Measurements from ENCODE around the gene RAD23B.
"Not testable (repeated sequence)": the region's sequence is repeated elsewhere in the genome, so short reads cannot be mapped to it uniquely, and the experiment has no call there.

RAD23B gene

GRCh38 chr9:107290619-107291018, 7.5 kb downstream of the RAD23B start:
- no peak for DNase-seq (ENCODE audit: extremely low read depth in 1 of 2, low read depth in 1 of 2)

DNA sequence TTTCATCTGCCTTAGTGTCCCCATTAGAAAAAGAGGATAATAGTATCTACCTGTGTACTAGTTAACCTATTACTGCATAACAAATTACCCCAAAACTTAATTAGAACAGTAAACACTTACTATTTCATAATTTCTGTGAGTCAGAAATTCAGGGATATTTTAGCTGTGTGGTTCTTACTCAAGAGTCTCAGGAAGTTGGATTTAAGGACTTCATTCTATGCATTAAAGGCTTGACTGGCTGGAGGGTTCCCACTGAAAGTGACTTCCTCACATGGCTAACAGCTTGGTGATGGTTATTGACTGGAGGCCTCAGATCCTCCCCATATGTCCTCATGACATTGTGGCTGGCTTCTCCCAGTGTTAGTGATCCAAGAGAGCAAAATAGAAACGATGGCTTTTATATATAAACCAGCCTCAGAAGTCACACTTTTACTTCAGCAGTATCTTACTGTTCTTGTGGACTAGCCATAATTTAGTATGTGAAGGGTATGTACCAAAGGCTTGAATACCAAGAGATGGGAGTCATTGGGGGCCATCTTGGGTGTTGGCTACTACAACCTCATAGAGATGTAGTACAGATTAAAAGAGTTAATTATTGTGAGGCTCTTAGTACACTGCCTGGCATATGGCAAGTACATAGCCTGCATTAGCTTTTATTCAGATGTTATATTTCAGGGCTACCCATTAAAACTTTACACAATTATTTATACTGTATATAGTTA, 9.9 kb downstream of the RAD23B start:
- no peak for DNase-seq (ENCODE audit: extremely low read depth in 1 of 2, low read depth in 1 of 2)

DNA sequence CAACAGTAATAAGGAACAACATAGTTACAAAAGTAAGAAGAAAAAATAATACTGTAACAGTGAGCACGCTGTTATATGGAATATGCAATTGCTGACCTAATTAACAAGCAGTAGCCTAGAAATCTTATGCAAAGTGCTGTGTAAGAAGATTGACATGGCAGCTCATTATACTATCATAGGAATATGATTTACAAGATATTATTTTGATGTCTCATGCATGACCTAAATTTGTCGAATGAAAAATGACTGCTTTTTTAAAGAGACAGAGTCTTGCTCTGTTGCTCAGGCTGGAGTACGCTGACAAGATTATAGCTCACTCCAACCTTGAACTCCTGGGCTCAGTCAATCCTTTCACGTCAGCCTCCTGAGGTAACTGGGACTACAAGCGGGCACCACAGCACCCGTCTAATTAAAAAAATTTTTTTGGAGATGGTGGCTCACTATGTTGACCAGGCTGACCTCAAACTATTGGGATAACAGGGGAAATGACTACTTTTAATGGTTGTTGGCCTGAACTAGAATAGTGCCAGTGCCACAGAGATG, 10.5 kb downstream of the RAD23B start:
- no peak for DNase-seq (ENCODE audit: extremely low read depth in 1 of 2, low read depth in 1 of 2)

DNA sequence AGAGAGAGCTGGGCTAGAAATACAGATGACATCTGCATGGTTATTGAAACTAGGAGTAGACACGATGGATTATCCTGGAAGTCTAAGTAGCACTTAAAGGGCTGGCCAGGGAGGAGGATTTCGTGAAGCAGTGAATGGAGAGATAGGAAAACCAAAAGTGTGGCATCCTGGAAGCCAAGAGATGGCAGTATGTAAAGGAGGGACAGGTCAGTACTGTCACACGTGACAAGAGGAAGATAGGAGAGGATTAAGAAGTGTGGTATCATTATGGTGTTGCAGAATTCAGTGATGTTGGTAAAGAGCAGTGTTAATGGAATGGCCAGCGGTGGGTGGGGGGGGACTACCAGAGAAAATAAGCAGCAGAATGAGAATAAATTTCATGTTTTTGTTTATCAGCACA, 11.7 kb downstream of the RAD23B start:
- DNase-seq (ENCODE audit: extremely low read depth in 1 of 2, low read depth in 1 of 2), result no peak

- DNase-seq (ENCODE audit: extremely low read depth in 1 of 2, low read depth in 1 of 2), result no peak
These were observed 12.9 kb downstream of the RAD23B start for GRCh38 chr9:107295995-107296394.

DNA sequence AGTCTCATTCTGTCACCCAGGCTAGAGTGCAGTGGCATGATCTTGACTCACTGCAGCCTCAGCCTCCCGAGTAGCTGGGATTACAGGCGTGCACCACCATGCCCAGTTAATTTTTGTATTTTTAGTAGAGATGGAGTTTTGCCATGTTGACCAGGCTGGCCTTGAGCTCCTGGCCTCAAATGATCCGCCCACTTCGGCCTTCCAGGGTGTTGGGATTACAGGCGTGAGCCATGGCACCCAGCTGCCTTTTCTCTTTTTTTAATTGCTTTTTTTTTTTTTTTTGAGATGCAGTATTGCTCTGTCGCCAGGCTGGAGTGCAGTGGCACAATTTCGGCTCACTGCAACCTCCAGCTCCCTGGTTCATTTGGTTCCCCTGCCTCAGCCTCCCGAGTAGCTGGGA, 13.5 kb downstream of the RAD23B start:
- not testable (repeated sequence) for DNase-seq (ENCODE audit: extremely low read depth in 1 of 2, low read depth in 1 of 2)

- DNase-seq (ENCODE audit: extremely low read depth in 1 of 2, low read depth in 1 of 2), result no peak
These were observed 16.4 kb downstream of the RAD23B start for GRCh38 chr9:107299437-107299836.

- no peak for DNase-seq (ENCODE audit: extremely low read depth in 1 of 2, low read depth in 1 of 2)
These were observed 23.2 kb downstream of the RAD23B start for GRCh38 chr9:107306308-107306707.

DNA sequence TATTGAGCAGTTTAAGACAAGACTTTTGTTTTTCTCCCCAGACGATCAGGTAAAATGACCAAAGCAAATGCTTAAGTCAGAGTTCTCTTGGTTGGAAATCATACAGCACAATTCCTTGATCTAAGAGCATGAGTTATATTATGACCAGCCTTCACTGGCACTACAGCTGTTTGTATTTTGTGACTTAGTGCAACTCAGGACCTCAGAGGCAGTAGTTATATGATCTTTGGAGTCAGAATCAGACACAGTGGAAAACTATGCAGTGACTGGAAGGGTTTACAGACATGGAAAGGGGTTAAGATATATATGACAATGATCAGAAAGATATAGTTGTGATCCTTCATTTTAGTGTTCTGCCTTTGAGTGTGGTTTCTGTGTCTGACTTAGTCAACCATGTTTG, 24.3 kb downstream of the RAD23B start:
- no peak for DNase-seq (ENCODE audit: extremely low read depth in 1 of 2, low read depth in 1 of 2)

- no peak for DNase-seq (ENCODE audit: extremely low read depth in 1 of 2, low read depth in 1 of 2)
These were observed 25.4 kb downstream of the RAD23B start for GRCh38 chr9:107308461-107308860.

DNA sequence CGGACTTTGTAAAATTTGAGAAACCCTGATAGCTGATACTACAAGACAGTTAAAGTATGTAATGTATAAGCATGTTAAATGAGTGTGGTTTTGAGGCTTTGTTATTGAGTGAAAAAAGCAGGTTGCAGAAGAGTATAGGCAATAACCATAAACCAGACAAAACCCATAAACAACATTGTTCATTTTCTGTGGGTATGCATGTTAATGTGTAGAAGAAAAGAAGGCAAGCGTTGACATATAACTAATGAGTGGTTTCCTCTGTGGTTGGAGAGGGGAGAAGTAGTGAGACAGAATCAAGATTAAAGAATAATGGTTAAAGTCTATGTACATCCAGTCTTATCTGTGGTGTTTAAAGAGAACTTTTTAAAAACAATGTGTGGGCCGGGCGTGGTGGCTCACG, 26.2 kb downstream of the RAD23B start:
- DNase-seq (ENCODE audit: extremely low read depth in 1 of 2, low read depth in 1 of 2), result no peak

- no peak for DNase-seq (ENCODE audit: extremely low read depth in 1 of 2, low read depth in 1 of 2)
These were observed 29.4 kb downstream of the RAD23B start for GRCh38 chr9:107312376-107313050.

- no peak for DNase-seq (ENCODE audit: extremely low read depth in 1 of 2, low read depth in 1 of 2)
These were observed 30.5 kb downstream of the RAD23B start for GRCh38 chr9:107313555-107314096.

- DNase-seq (ENCODE audit: extremely low read depth in 1 of 2, low read depth in 1 of 2), result no peak
These were observed 31.7 kb downstream of the RAD23B start for GRCh38 chr9:107314763-107315162.

GRCh38 chr9:107316795-107317661, 33.9 kb downstream of the RAD23B start:
- DNase-seq (ENCODE audit: extremely low read depth in 1 of 2, low read depth in 1 of 2), result no peak

- no peak for DNase-seq (ENCODE audit: extremely low read depth in 1 of 2, low read depth in 1 of 2)
These were observed 39.6 kb downstream of the RAD23B start for GRCh38 chr9:107322643-107323042.

DNA sequence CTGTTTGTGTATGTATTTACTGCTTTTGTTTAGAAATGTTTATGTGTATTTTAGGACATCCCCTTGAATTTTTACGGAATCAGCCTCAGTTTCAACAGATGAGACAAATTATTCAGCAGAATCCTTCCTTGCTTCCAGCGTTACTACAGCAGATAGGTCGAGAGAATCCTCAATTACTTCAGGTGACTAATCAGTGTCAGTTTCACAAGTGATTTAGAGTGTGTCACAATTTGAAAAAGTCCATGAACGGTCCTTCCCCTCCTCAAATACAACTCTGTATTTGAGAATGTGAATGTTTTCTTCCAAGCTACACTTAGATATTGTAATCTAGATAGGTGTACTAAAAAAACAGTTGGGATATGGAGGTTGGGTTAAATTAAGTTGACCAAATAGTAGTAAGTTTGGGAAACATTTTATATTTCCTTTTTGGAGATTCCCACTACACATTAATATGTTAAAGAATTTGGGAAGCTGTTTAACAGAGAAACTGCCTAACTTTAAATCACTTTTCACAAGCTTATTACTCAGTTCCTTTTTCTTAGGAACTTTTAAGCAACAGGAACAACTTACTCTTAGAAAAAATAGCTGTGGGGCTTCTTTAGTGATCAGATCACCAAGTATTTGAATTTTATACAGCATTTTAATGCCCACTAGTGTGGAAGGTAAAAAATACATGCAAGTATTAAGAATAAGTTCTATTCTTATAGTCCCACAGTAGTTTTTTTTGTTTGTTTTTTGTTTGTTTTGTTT, 40.9 kb downstream of the RAD23B start:
- DNase-seq (ENCODE audit: extremely low read depth in 1 of 2, low read depth in 1 of 2), result no peak

DNA sequence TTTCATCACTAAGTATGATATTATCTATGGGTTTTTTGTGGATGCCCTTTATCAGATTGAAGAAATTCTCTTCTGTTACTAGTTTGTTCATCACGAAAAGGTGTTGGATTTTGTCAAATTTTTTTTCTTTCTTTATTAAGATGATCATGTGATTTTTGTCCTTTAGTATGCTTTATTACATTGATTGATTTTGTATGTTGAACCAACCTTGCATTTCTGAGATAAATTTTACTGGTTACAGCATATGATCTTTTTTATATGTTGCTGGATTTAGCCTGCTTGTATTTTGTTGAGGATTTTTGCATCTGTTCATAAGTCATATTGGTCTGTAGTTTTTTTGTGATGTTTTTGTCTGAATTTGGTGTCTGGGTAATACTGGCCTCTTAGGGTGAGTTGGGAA, 42.8 kb downstream of the RAD23B start:
- DNase-seq (ENCODE audit: extremely low read depth in 1 of 2, low read depth in 1 of 2), result no peak

GRCh38 chr9:107328510-107328909, 45.4 kb downstream of the RAD23B start:
- DNase-seq (ENCODE audit: extremely low read depth in 1 of 2, low read depth in 1 of 2), result no peak

- DNase-seq (ENCODE audit: extremely low read depth in 1 of 2, low read depth in 1 of 2), result no peak
These were observed 47.3 kb downstream of the RAD23B start for GRCh38 chr9:107330420-107330819.

Data from stimulated activated CD8-positive, alpha-beta memory T cell treated with anti-CD3 and anti-CD28 coated beads, Interleukin-7, amount 100 ng/mL, for 48 hours (primary cell).